ENCODE data around the gene PTTG1IP.

DNA sequence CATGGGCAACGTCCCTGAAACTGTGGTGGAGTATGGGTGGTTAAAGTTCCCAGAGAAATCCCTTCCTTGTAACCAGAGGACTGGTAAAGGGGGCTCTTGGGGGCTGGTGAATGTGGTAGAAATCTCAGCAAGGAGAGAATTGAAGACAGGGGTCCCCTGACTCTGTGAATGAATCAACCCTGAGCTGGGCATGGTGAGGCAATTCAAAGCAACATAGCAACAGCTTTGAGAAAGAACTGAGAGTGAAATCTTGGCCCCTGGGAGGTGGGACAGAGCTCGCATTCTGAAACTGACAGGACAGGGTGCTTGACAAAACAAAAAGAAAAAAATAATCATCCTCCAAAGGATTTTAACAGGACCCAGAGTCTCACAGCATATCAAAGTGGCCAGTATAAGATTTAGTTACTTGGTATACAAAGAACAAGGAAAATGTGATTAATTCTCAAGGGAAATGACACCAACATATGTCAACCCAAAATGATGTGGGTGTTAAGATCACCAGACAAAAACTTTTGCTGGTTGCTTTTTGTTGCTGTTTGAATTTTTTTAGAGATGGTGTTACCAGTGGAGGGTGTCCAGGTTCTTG, 43.9 kb downstream of the PTTG1IP start:
- TF ChIP-seq, protein P1, sequence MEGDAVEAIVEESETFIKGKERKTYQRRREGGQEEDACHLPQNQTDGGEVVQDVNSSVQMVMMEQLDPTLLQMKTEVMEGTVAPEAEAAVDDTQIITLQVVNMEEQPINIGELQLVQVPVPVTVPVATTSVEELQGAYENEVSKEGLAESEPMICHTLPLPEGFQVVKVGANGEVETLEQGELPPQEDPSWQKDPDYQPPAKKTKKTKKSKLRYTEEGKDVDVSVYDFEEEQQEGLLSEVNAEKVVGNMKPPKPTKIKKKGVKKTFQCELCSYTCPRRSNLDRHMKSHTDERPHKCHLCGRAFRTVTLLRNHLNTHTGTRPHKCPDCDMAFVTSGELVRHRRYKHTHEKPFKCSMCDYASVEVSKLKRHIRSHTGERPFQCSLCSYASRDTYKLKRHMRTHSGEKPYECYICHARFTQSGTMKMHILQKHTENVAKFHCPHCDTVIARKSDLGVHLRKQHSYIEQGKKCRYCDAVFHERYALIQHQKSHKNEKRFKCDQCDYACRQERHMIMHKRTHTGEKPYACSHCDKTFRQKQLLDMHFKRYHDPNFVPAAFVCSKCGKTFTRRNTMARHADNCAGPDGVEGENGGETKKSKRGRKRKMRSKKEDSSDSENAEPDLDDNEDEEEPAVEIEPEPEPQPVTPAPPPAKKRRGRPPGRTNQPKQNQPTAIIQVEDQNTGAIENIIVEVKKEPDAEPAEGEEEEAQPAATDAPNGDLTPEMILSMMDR (conservative IDR thresholded peaks at IDR 0.05 in 1 of 2, IDR thresholded peaks at IDR 0.05 in 1 of 2; ENCODE audit: low read depth in 1 of 2, low read length in 2 of 2), result no peak
- TF ChIP-seq EZH2 (IDR thresholded peaks at IDR 0.05; ENCODE audit: low read length, missing control alignments), result no peak
